K562 (cell line): Measurements from ENCODE around the gene PRKCE. TPM values are rescaled to one million over a fixed set of nuclear protein-coding genes. Genes with fewer than 3 reads are reported as not detected.

Experiments
- ATAC-seq: fragments of 200-7000 bp; cut with Tn5 transposase; 3 replicates; pipeline ENCODE4 v1.9.1; 2020; ENCODE audit warnings: moderate library complexity
- BruUV-seq: library from RNA; stranded (reverse); fragments of 400-500 nt; replicated peaks from 2 replicates; lab custom pipeline; 2021; lab: Mats Ljungman, UMichigan
- CTCF ChIA-PET: fragments of 300-600 bp; formaldehyde crosslinking; extraction: SDS; loops from one replicate; lab custom pipeline; 2021; ENCODE audit warnings: low intra/inter-chr PET ratio; lab: Yijun Ruan, JAX
- POLR2A ChIA-PET: fragments of 300-600, 350-650 bp; sonication (Branson Sonifier 250); formaldehyde crosslinking; extraction: SDS; loops from one replicate; lab custom pipeline; 2021; ENCODE audit warnings: antibody characterized with exemption, inconsistent platforms; lab: Yijun Ruan, JAX
- DNase-seq, 4 experiments: peaks; one replicate each; pipeline versions ENCODE4 v3.0.0 to v3.0.0-alpha.2; 2011 to 2018; ENCODE audit warnings: low spot score in 3 of 4, mixed read lengths in 3 of 4; ENCODE audit errors: extremely low read depth in 1 of 4
- FAIRE-seq: peaks from 2 replicates; lab custom pipeline; 2011; peaks lifted over from hg19 to GRCh38; lab: Jason Lieb, UNC
- H2AFZ ChIP-seq: 2 replicates; pipeline ENCODE4 v1.6.0; 2011; ENCODE audit warnings: low read depth, low read length, control low read depth, inconsistent platforms
- H3K27ac ChIP-seq: fragments of 200-600 bp; 3 replicates; pipeline ENCODE4 v1.8.0; 2011; ENCODE audit warnings: low read depth, mild to moderate bottlenecking, control low read depth, inconsistent platforms, low read length, moderate library complexity, mixed read lengths; ENCODE audit errors: extremely low read depth
- H3K27me3 ChIP-seq, 2 experiments: fragments of 300-600 bp in 1 of 2; 2 replicates in 1 of 2; 3 replicates in 1 of 2; pipeline versions ENCODE4 v1.6.0 to v1.8.0; 2011; ENCODE audit warnings: inconsistent platforms in 2 of 2, low read length in 2 of 2, mild to moderate bottlenecking in 1 of 2, mixed read lengths in 1 of 2, moderate library complexity in 1 of 2; ENCODE audit not compliant: control insufficient read depth in 2 of 2, insufficient read depth in 2 of 2
- H3K36me3 ChIP-seq: fragments of 300-600 bp; 3 replicates; pipeline ENCODE4 v1.8.0; 2011; ENCODE audit warnings: mild to moderate bottlenecking, low read length, inconsistent platforms; ENCODE audit not compliant: control insufficient read depth, insufficient read depth
- H3K4me1 ChIP-seq, 2 experiments: fragments of 200-600 bp in 1 of 2; replicated peaks in 1 of 2; 2 replicates in 1 of 2; 3 replicates in 1 of 2; pipeline versions ENCODE4 v1.5.1 to v1.8.0; 2011; ENCODE audit warnings: inconsistent platforms in 2 of 2, low read length in 2 of 2, mild to moderate bottlenecking in 1 of 2, mixed read lengths in 1 of 2, moderate library complexity in 1 of 2; ENCODE audit not compliant: control insufficient read depth in 2 of 2, insufficient read depth in 2 of 2
- H3K4me2 ChIP-seq: 2 replicates; pipeline ENCODE4 v1.6.1; 2011; ENCODE audit warnings: low read length, control low read depth, inconsistent platforms, mixed read lengths; ENCODE audit not compliant: insufficient read depth
- H3K4me3 ChIP-seq: fragments of 200-600 bp; sonication (generic), shearing (Covaris generic); 2 replicates; pipeline ENCODE4 v1.5.1; 2016; ENCODE audit warnings: control low read depth, inconsistent platforms
- H3K79me2 ChIP-seq: fragments of 200-600 bp; 3 replicates; pipeline ENCODE4 v1.8.0; 2011; ENCODE audit warnings: low read length, inconsistent platforms; ENCODE audit not compliant: control insufficient read depth, insufficient read depth
- H3K9ac ChIP-seq, 2 experiments: 2 replicates each; pipeline versions ENCODE4 v1.6.0 to v1.6.1; 2011; ENCODE audit warnings: low read depth in 2 of 2, low read length in 2 of 2, control low read depth in 1 of 2, inconsistent platforms in 1 of 2, mild to moderate bottlenecking in 1 of 2, mixed read lengths in 1 of 2; ENCODE audit not compliant: insufficient read depth in 1 of 2
- H3K9me1 ChIP-seq: one replicate; pipeline ENCODE4 v1.6.0; 2011; ENCODE audit warnings: inconsistent platforms, mild to moderate bottlenecking, low read length, moderate library complexity; ENCODE audit not compliant: control insufficient read depth, insufficient read depth
- H3K9me3 ChIP-seq: replicated peaks from 2 replicates; pipeline ENCODE4 v1.5.1; 2011; ENCODE audit warnings: low read depth, low read length, inconsistent platforms; ENCODE audit not compliant: control insufficient read depth, insufficient read depth
- H4K20me1 ChIP-seq: replicated peaks from 2 replicates; pipeline ENCODE4 v1.6.1; 2011; ENCODE audit warnings: low read length, inconsistent platforms, mixed read lengths; ENCODE audit not compliant: control insufficient read depth, insufficient read depth
- ATF7 ChIP-seq: fragments of 450-650 bp; IDR thresholded peaks from 2 replicates; pipeline ENCODE4 v1.7.1; 2014; ENCODE audit warnings: mild to moderate bottlenecking, moderate library complexity
- CREM ChIP-seq: IDR thresholded peaks from 2 replicates; pipeline ENCODE4 v1.6.1; 2014; ENCODE audit warnings: antibody characterized with exemption, low read depth
- E2F1 ChIP-seq: sonication (generic); formaldehyde crosslinking; IDR thresholded peaks from 2 replicates; pipeline ENCODE4 v1.8.1; 2023; ENCODE audit warnings: mild to moderate bottlenecking, missing genetic modification reagents, moderate library complexity
- EP300 ChIP-seq: IDR thresholded peaks from 2 replicates; pipeline ENCODE4 v1.6.1; 2012; ENCODE audit warnings: low read length, improper control_type of control experiment
- ESRRA ChIP-seq: fragments of 450-650 bp; IDR thresholded peaks from 2 replicates; pipeline ENCODE4 v1.6.1; 2014; ENCODE audit warnings: low read depth, mild to moderate bottlenecking, moderate library complexity, borderline replicate concordance
- HDAC1 ChIP-seq, 2 experiments: fragments of 450-650 bp; IDR thresholded peaks; 2 replicates each; pipeline ENCODE4 v1.6.1; 2016 to 2017; ENCODE audit warnings: inconsistent platforms in 1 of 2, mild to moderate bottlenecking in 1 of 2, moderate library complexity in 1 of 2
- HMG20B ChIP-seq: fragments of 250-450 bp; sonication (Bioruptor Pico); IDR thresholded peaks from 2 replicates; pipeline ENCODE4 v1.5.0; 2021; ENCODE audit warnings: mild to moderate bottlenecking
- KAT2B ChIP-seq: IDR thresholded peaks from one replicate; pipeline ENCODE4 v1.6.1; 2012; ENCODE audit warnings: low read depth, mild to moderate bottlenecking, control low read depth, inconsistent platforms, low read length, moderate library complexity
- KLF13 ChIP-seq: fragments of 450-650 bp; IDR thresholded peaks from 2 replicates; pipeline ENCODE4 v1.6.1; 2016; ENCODE audit warnings: missing genetic modification characterization, low read depth, mild to moderate bottlenecking, missing compliant biosample characterization, moderate library complexity, borderline replicate concordance
- MXI1 ChIP-seq: IDR thresholded peaks from 2 replicates; pipeline ENCODE4 v1.6.1; 2011; ENCODE audit warnings: low read depth, mild to moderate bottlenecking, improper control_type of control experiment, low read length
- NCOA6 ChIP-seq: fragments of 450-650 bp; IDR thresholded peaks from 2 replicates; pipeline ENCODE4 v1.6.1; 2017; ENCODE audit warnings: mild to moderate bottlenecking
- NELFE ChIP-seq: IDR thresholded peaks from 2 replicates; pipeline ENCODE4 v1.6.1; 2011; ENCODE audit warnings: mild to moderate bottlenecking; ENCODE audit not compliant: insufficient read depth, insufficient read length
- TCFL5 ChIP-seq: fragments of 250-450 bp; sonication (Bioruptor Pico); conservative IDR thresholded peaks from 2 replicates; pipeline ENCODE4 v1.6.1; 2021; ENCODE audit warnings: mild to moderate bottlenecking, moderate library complexity, matching md5 sums
- ZBTB43 ChIP-seq: sonication (generic); formaldehyde crosslinking; IDR thresholded peaks from 2 replicates; pipeline ENCODE4 v1.8.0; 2023; ENCODE audit warnings: mild to moderate bottlenecking, missing genetic modification reagents
- ZNF324 ChIP-seq: fragments of 250-450 bp; sonication (Bioruptor Pico); IDR thresholded peaks from 2 replicates; pipeline ENCODE4 v1.4.0; 2020; ENCODE audit warnings: mild to moderate bottlenecking
- WGBS: fragments of 100-300 bp; shearing (Covaris generic); methylation state at CpG from one replicate; pipeline ENCODE4 v1.1.6; 2016; ENCODE audit warnings: low coverage, mixed read lengths; ENCODE audit not compliant: insufficient coverage; ENCODE audit errors: missing lambda C conversion rate; 5-methylcytosine and 5-hydroxymethylcytosine counted together
- in situ Hi-C: fragments of 300-500 bp; cut with MboI; formaldehyde crosslinking; loops from 4 replicates; pipeline ENCODE4 v1.15.0; 2018; ENCODE audit warnings: inconsistent platforms, mixed read lengths
- intact Hi-C: fragments of 100-400 bp; cut with micrococcal nuclease; formaldehyde crosslinking; loops from 2 replicates; pipeline ENCODE4 v1.14.2; 2022
- polyA plus RNA-seq, 8 experiments: library from polyadenylated mRNA; depleted of rRNA in 4 of 8; stranded (reverse) in 5 of 8; unstranded in 3 of 8; fragments of >200 nt; fragmentation: Nextera tagmentation in 2 of 8; fragmentation: Illumina TruSeq in 1 of 8; extraction: Ambion mirVana in 2 of 8; extraction: Trizol in 1 of 8; gene quantifications; 2 replicates each; pipeline versions ENCODE4 v1.2.1 to v1.2.3, GENCODE V29; 2011 to 2014; ENCODE audit warnings: inconsistent platforms in 1 of 8, missing spikeins in 1 of 8
- total RNA-seq, 7 experiments: library from RNA; depleted of rRNA in 6 of 7; stranded (reverse); fragments of >200 nt in 6 of 7; fragmentation: Illumina TruSeq in 2 of 7; extraction: Trizol in 2 of 7; gene quantifications; 2 replicates each; pipeline versions ENCODE4 v1.2.1 to v1.2.3, GENCODE V29; 2011 to 2021; ENCODE audit warnings: low replicate concordance in 1 of 7
- TF ChIP-seq, protein P1 (sequence below): sonication (generic); formaldehyde crosslinking; IDR thresholded peaks from 2 replicates; pipeline ENCODE4 v1.9.0; 2022; ENCODE audit warnings: mild to moderate bottlenecking, missing genetic modification reagents

The PRKCE gene
- total and polyA plus RNA-seq, 9 of the 15 experiments (the other 6 are each of a cell fraction or from before 2014, with no cell fraction given) = 0.06 to 1.0 (median 0.22) TPM; not detected in 1

DNA sequence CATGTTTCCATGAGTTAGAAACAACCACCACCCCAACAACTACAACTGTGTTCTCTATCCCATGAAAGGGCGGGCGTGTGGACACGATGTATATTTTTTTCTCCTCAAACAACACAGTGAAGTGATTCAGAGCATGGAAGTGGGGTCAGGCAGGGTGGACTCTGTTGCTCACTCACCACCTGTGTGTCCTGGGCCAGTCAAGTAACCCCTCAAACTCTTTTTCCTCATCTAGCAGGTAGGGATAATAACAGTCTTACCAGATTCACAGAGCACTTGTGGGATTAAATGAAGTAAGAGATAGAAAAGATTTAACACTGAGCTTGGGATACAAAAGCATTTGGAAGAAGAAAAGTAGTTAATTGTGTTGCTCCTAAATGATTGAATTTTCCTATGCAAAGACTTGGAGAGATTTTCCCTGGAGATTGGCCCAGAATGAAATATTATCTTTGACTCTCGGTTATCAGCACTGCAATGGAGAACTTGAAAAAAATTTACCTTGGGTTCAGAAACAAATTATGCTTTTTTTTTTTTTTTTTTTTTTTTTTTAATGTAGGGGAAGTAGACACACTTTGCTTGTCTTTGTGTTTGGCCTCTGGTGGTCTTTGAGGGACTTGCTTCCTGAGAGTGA lies 483.9 kb downstream of the PRKCE start:
- 2% methylated on average over 4 of the region's 4 CpGs for WGBS
- no peaks in the 10 kb centered on the region for H3K4me1 ChIP-seq
- H2AFZ ChIP-seq = no peak overlapping the region
- H3K27ac ChIP-seq = no peak overlapping the region
- H3K36me3 ChIP-seq = no peaks in the 10 kb centered on the region
- H3K4me2 ChIP-seq = no peak overlapping the region
- H3K9ac ChIP-seq = no peak overlapping the region
- ChIA-PET POLR2A (interaction anchor here (0.6 kb wide), 1 partner anchor 296 kb away, joined by 3 read pairs; no protein-coding TSS in a partner anchor), CTCF (no interaction called here)
- no peaks in the 10 kb centered on the region for H3K79me2 ChIP-seq
- TF ChIP-seq TCFL5 (CRISPR knock-in tag) (no peak), E2F1 (no peak), ESRRA (no peak), ZNF324 (no peak), KLF13 (tag) (no peak), NCOA6 (no peak), EP300 (no peak), MXI1 (no peak), ZBTB43 (CRISPR knock-in tag) (no peak), HMG20B (CRISPR knock-in tag) (no peak), KAT2B (no peak), ATF7 (no peak), CREM (no peak), HDAC1 (IDR thresholded peaks at IDR 0.05) (no peak), NELFE (no peak)
- TF ChIP-seq, protein P1, sequence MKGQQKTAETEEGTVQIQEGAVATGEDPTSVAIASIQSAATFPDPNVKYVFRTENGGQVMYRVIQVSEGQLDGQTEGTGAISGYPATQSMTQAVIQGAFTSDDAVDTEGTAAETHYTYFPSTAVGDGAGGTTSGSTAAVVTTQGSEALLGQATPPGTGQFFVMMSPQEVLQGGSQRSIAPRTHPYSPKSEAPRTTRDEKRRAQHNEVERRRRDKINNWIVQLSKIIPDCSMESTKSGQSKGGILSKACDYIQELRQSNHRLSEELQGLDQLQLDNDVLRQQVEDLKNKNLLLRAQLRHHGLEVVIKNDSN = no peak
- H3K9me1 ChIP-seq = no peaks in the 10 kb centered on the region
- no TSS peak for BruUV-seq
- FAIRE-seq = no peak
- no peak overlapping the region for H3K4me3 ChIP-seq
- DNase-seq = no peak
- in situ Hi-C loops = no loop called here
- peaks cover 18 to 24% of the 10 kb centered on the region in 2 experiments; a peak in 4 of 5 replicates for H3K27me3 ChIP-seq
- ATAC-seq = no peak
- H3K9me3 ChIP-seq = no peaks in the 10 kb centered on the region
- no peaks in the 10 kb centered on the region; the same call in 1 of the 2 replicates for H4K20me1 ChIP-seq
- intact Hi-C loops = no loop called here
